Natural killer cell (primary cell): ENCODE data around the gene CDKAL1. TPM values are rescaled to one million over a fixed set of nuclear protein-coding genes. Genes with fewer than 3 reads are reported as not detected.

Experiments used
- ATAC-seq, 3 donors: fragments of 150-1000 bp in 2 of 3; fragments of 200-7000 bp in 1 of 3; cut with Tn5 transposase; 1 replicate in 1 of 3; 2 replicates in 2 of 3; pipeline ENCODE4 v1.10.0; 2021; ENCODE audit warnings: mild to moderate bottlenecking in 2 of 3, moderate library complexity in 2 of 3
- DNase-seq, 2 donors: peaks; one replicate each; pipeline versions ENCODE4 v3.0.0 to v3.0.0-alpha.2; 2013 to 2021; ENCODE audit warnings: mixed read lengths in 1 of 2
- H3K27ac ChIP-seq: one replicate; pipeline ENCODE4 v1.5.1; 2013; ENCODE audit warnings: mild to moderate bottlenecking, low read length
- H3K27me3 ChIP-seq: one replicate; pipeline ENCODE4 v1.6.1; 2013; ENCODE audit warnings: low read length; ENCODE audit not compliant: control insufficient read depth, insufficient read depth
- H3K36me3 ChIP-seq: one replicate; pipeline ENCODE4 v1.6.1; 2013; ENCODE audit warnings: low read length; ENCODE audit not compliant: control insufficient read depth, insufficient read depth
- H3K4me1 ChIP-seq: one replicate; pipeline ENCODE4 v1.6.1; 2013; ENCODE audit warnings: low read length; ENCODE audit not compliant: control insufficient read depth, insufficient read depth
- H3K4me3 ChIP-seq: one replicate; pipeline ENCODE4 v1.5.1; 2013; ENCODE audit warnings: low read length
- H3K9me3 ChIP-seq: one replicate; pipeline ENCODE4 v1.6.1; 2013; ENCODE audit warnings: low read length; ENCODE audit not compliant: control insufficient read depth, insufficient read depth
- H3K27ac Mint-ChIP-seq, 2 donors: one replicate each; pipeline ENCODE4 v1.8.0; 2022; ENCODE audit warnings: mild to moderate bottlenecking in 2 of 2, mixed read lengths in 2 of 2, moderate library complexity in 1 of 2
- H3K27me3 Mint-ChIP-seq, 2 donors: one replicate each; pipeline ENCODE4 v1.8.0; 2022; ENCODE audit warnings: low read depth in 2 of 2, mixed read lengths in 2 of 2
- H3K36me3 Mint-ChIP-seq: one replicate; pipeline ENCODE4 v1.8.0; 2022; ENCODE audit warnings: mixed read lengths
- H3K4me1 Mint-ChIP-seq, 2 donors: one replicate each; pipeline ENCODE4 v1.8.0; 2022; ENCODE audit warnings: mixed read lengths in 2 of 2
- H3K4me3 Mint-ChIP-seq: one replicate; pipeline ENCODE4 v1.8.0; 2022; ENCODE audit warnings: mild to moderate bottlenecking, moderate library complexity, mixed read lengths
- H3K9me3 Mint-ChIP-seq, 2 donors: one replicate each; pipeline ENCODE4 v1.8.0; 2022; ENCODE audit warnings: mixed read lengths in 2 of 2
- WGBS: methylation state at CpG from one replicate; pipeline ENCODE4 v1.1.7; 2013; ENCODE audit warnings: missing lambda C conversion rate; ENCODE audit not compliant: insufficient coverage; 5-methylcytosine and 5-hydroxymethylcytosine counted together
- intact Hi-C: fragments of 100-400 bp; cut with micrococcal nuclease; formaldehyde crosslinking; loops from one replicate; pipeline ENCODE4 v1.14.2; 2022
- total RNA-seq, 4 donors: library from RNA; stranded (reverse); fragments of 120-200 nt in 1 of 4; gene quantifications; one replicate each; pipeline versions ENCODE4 v1.2.3 to v1.2.4, GENCODE V29; 2013 to 2022
- TF ChIP-seq, protein P1 (sequence below): fragments of 200-600 bp; IDR thresholded peaks from one replicate; pipeline ENCODE4 v1.8.0; 2022; ENCODE audit warnings: antibody characterized with exemption

The CDKAL1 gene
- total RNA-seq, 3 donors from 2014 or later (not counting 1 experiment from before 2014, with no cell fraction given), result 26.0 to 32.8 (median 28.9) TPM

DNA sequence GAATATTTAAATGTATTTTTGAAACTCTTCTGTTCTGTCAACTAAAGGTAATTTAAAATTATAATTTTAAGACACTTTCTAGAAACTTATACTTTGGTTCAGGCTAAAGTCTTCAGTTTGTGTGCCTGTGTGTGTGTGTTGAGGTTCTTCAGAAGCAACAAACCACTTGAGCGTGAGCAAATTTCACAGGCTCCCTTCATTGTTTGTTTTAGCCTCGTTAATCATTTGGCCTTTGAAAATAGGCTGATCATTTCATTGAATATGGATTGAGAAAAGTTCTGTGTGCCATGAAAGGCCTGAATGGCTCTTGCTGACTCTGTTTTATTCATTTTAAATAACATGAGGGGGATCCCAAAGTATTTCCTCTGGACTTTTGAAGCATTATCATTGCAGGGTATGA is 420.1 kb downstream of the CDKAL1 start:
- no peaks in the 10 kb centered on the region for H3K27me3 ChIP-seq
- TF ChIP-seq, protein P1, sequence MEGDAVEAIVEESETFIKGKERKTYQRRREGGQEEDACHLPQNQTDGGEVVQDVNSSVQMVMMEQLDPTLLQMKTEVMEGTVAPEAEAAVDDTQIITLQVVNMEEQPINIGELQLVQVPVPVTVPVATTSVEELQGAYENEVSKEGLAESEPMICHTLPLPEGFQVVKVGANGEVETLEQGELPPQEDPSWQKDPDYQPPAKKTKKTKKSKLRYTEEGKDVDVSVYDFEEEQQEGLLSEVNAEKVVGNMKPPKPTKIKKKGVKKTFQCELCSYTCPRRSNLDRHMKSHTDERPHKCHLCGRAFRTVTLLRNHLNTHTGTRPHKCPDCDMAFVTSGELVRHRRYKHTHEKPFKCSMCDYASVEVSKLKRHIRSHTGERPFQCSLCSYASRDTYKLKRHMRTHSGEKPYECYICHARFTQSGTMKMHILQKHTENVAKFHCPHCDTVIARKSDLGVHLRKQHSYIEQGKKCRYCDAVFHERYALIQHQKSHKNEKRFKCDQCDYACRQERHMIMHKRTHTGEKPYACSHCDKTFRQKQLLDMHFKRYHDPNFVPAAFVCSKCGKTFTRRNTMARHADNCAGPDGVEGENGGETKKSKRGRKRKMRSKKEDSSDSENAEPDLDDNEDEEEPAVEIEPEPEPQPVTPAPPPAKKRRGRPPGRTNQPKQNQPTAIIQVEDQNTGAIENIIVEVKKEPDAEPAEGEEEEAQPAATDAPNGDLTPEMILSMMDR, result no peak
- intact Hi-C loops, result no loop called here
- Mint-ChIP-seq H3K4me1 (peaks cover 0 to 3% of the 10 kb centered on the region in 2 donors), H3K27ac (no peak overlapping the region), H3K9me3 (no peaks in the 10 kb centered on the region), H3K27me3 (no peaks in the 10 kb centered on the region), H3K36me3 (peaks cover 5% of the 10 kb centered on the region), H3K4me3 (no peak overlapping the region)
- peaks cover 4% of the 10 kb centered on the region for H3K36me3 ChIP-seq
- DNase-seq (no peak), ATAC-seq (no peak)
- H3K4me1 ChIP-seq, result no peaks in the 10 kb centered on the region
- H3K27ac ChIP-seq, result no peak overlapping the region
- no peaks in the 10 kb centered on the region for H3K9me3 ChIP-seq
- no peak overlapping the region for H3K4me3 ChIP-seq
- 100% methylated on average over 2 of the region's 2 CpGs for WGBS

DNA sequence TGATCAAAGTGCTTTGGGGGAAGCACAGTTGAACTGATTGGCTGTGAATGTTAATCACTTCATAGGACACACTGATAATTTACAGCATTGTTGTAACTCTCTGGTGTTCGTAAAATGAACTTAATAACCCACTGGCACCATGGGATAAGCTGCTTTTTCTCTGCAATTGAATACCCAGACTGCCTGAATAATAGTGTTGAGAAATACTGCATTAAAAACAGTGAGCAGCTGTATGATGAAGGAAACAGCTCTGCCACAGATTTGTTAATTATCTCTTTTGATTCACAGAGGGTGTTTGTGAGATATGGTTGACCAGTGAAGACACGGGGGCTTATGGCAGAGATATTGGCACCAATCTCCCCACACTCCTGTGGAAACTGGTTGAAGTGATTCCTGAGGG is 420.9 kb downstream of the CDKAL1 start:
- Mint-ChIP-seq H3K9me3 (no peaks in the 10 kb centered on the region), H3K4me3 (no peak overlapping the region), H3K27me3 (no peaks in the 10 kb centered on the region), H3K4me1 (peaks cover 0 to 3% of the 10 kb centered on the region in 2 donors), H3K36me3 (peaks cover 5% of the 10 kb centered on the region), H3K27ac (no peak overlapping the region)
- Histone ChIP-seq H3K36me3 (peaks cover 4% of the 10 kb centered on the region), H3K27ac (no peak overlapping the region), H3K9me3 (no peaks in the 10 kb centered on the region), H3K27me3 (no peaks in the 10 kb centered on the region), H3K4me3 (no peak overlapping the region), H3K4me1 (no peaks in the 10 kb centered on the region)
- 100% methylated on average over 2 of the region's 2 CpGs for WGBS
- no peak for DNase-seq
- TF ChIP-seq, protein P1, result no peak
- ATAC-seq, result no peak
- intact Hi-C loops, result no loop called here

DNA sequence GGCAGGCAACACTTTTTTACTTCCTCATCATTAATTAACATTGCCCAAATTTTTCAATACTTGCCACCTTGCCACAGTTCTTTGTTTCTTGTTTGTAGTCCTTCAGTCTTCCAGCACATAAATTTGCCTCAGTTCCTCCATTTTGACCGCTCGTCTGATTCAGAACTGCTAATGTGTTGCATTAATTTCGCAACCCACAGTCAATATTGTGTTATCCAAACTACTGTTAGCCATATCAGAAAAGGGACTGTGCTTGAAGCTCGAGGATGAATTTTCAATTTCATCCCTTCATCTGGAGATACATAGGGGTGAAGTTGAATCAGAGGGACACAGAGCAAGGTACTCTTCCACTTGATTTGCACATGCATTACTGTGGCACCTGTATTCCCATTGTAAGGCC is 421.5 kb downstream of the CDKAL1 start:
- Histone ChIP-seq H3K4me1 (no peaks in the 10 kb centered on the region), H3K36me3 (peaks cover 4% of the 10 kb centered on the region), H3K27me3 (no peaks in the 10 kb centered on the region), H3K27ac (no peak overlapping the region), H3K9me3 (no peaks in the 10 kb centered on the region), H3K4me3 (no peak overlapping the region)
- peaks cover 0 to 3% of the 10 kb centered on the region in 2 donors for H3K4me1 Mint-ChIP-seq
- intact Hi-C loops, result no loop called here
- peaks cover 5% of the 10 kb centered on the region for H3K36me3 Mint-ChIP-seq
- no peaks in the 10 kb centered on the region for H3K9me3 Mint-ChIP-seq
- DNase-seq (no peak), ATAC-seq (no peak)
- H3K27ac Mint-ChIP-seq, result no peak overlapping the region
- H3K27me3 Mint-ChIP-seq, result no peaks in the 10 kb centered on the region
- no peak overlapping the region for H3K4me3 Mint-ChIP-seq
- WGBS, result 96% methylated on average over 3 of the region's 4 CpGs
- TF ChIP-seq, protein P1, result no peak

DNA sequence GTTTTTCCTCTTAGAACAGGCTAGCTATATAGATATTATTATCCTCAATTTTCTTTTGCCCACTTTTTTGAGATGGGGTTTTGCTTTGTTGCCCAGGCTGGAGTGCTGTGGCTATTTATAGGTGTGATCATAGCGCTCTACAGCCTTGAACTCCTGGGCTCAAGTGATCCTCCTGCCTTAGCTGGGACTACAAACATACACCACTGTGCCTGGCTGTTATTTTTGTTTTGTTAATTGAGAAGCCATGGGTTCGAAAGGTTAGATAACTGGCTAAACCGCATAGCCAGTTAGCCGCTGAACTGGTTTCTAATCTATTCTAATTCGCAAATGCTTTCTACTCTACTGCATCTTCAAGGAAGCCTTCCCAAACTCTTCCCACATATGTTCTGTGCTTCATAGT is 425.8 kb downstream of the CDKAL1 start:
- Histone ChIP-seq H3K27me3 (no peaks in the 10 kb centered on the region), H3K9me3 (no peaks in the 10 kb centered on the region), H3K27ac (no peak overlapping the region), H3K4me3 (no peak overlapping the region), H3K4me1 (no peaks in the 10 kb centered on the region), H3K36me3 (peaks cover 4% of the 10 kb centered on the region)
- H3K9me3 Mint-ChIP-seq, result no peaks in the 10 kb centered on the region
- intact Hi-C loops, result no loop called here
- WGBS, result 100% methylated on average over 5 of the region's 5 CpGs
- no peak overlapping the region for H3K4me3 Mint-ChIP-seq
- H3K4me1 Mint-ChIP-seq, result peaks cover 0 to 3% of the 10 kb centered on the region in 2 donors
- peaks cover 5% of the 10 kb centered on the region for H3K36me3 Mint-ChIP-seq
- ATAC-seq, result no peak
- no peak for DNase-seq
- TF ChIP-seq, protein P1, result no peak
- no peaks in the 10 kb centered on the region for H3K27me3 Mint-ChIP-seq
- H3K27ac Mint-ChIP-seq, result no peak overlapping the region
